Esophagus (tissue), 2 donors: ENCODE data around the gene SLC43A2. TPM values are rescaled to one million over a fixed set of nuclear protein-coding genes. Genes with fewer than 3 reads are reported as not detected.

Experiments used
- H3K27ac ChIP-seq, 2 donors: one replicate each; pipeline ENCODE4 v1.5.1; 2013; ENCODE audit warnings: low read depth in 2 of 2, mild to moderate bottlenecking in 2 of 2, inconsistent platforms in 1 of 2, low read length in 1 of 2, moderate library complexity in 1 of 2
- H3K27me3 ChIP-seq, 2 donors: one replicate each; pipeline ENCODE4 v1.6.1; 2013; ENCODE audit warnings: low read length in 2 of 2, control low read depth in 1 of 2, mild to moderate bottlenecking in 1 of 2; ENCODE audit not compliant: insufficient read depth in 2 of 2, control insufficient read depth in 1 of 2
- H3K36me3 ChIP-seq, 2 donors: one replicate each; pipeline ENCODE4 v1.6.1; 2013; ENCODE audit warnings: low read length in 1 of 2; ENCODE audit not compliant: control insufficient read depth in 2 of 2, insufficient read depth in 2 of 2
- H3K4me1 ChIP-seq, 2 donors: one replicate each; pipeline ENCODE4 v1.6.1; 2013; ENCODE audit warnings: low read length in 1 of 2; ENCODE audit not compliant: control insufficient read depth in 2 of 2, insufficient read depth in 2 of 2
- H3K4me3 ChIP-seq, 2 donors: one replicate each; pipeline ENCODE4 v1.5.1; 2013; ENCODE audit warnings: low read length in 2 of 2, mild to moderate bottlenecking in 2 of 2, low read depth in 1 of 2, moderate library complexity in 1 of 2
- H3K9me3 ChIP-seq, 2 donors: one replicate each; pipeline ENCODE4 v1.6.1; 2013; ENCODE audit warnings: mild to moderate bottlenecking in 2 of 2, low read depth in 1 of 2, low read length in 1 of 2, moderate library complexity in 1 of 2; ENCODE audit not compliant: control insufficient read depth in 2 of 2, insufficient read depth in 1 of 2
- WGBS, 2 donors: extraction: QIAGEN DNeasy Blood & Tissue Kit; methylation state at CpG; one replicate each; pipeline ENCODE4 v1.1.7; 2013; 5-methylcytosine and 5-hydroxymethylcytosine counted together
- polyA plus RNA-seq, 2 donors: library from polyadenylated mRNA; stranded (reverse); fragments of 200-250 nt; gene quantifications; one replicate each; pipeline ENCODE4 v1.2.3, GENCODE V29; 2013
- donor health status: healthy with polysubstance abuse.
- donor health status: Bipolar disorder and iron deficiency.

The SLC43A2 gene
- polyA plus RNA-seq, 2 donors = 2.1 to 2.2 TPM

GRCh38 chr17:1636732-1637285, 8.2 kb upstream of the SLC43A2 start:
- 85 to 86% methylated on average over 15 of the region's 15 CpGs for WGBS, 2 donors
- Histone ChIP-seq H3K27ac (no peak overlapping the region), H3K4me3 (no peak overlapping the region), H3K9me3 (no peaks in the 10 kb centered on the region), H3K27me3 (no peaks in the 10 kb centered on the region), H3K36me3 (peaks cover 0 to 4% of the 10 kb centered on the region in 2 donors), H3K4me1 (no peaks in the 10 kb centered on the region)

GRCh38 chr17:1635675-1636465, 7.2 kb upstream of the SLC43A2 start:
- H3K27me3 ChIP-seq = no peaks in the 10 kb centered on the region
- 88 to 90% methylated on average over 10 of the region's 10 CpGs for WGBS, 2 donors

GRCh38 chr17:1634841-1635650, 6.4 kb upstream of the SLC43A2 start:
- Histone ChIP-seq H3K36me3 (peaks cover 0 to 4% of the 10 kb centered on the region in 2 donors), H3K27ac (no peak overlapping the region), H3K9me3 (no peaks in the 10 kb centered on the region), H3K27me3 (no peaks in the 10 kb centered on the region), H3K4me1 (no peaks in the 10 kb centered on the region), H3K4me3 (no peak overlapping the region)
- 93 to 95% methylated on average over 44 to 45 of the region's 45 CpGs for WGBS, 2 donors

More at GRCh38 chr17:1635675-1636465, 7.2 kb upstream of the SLC43A2 start:
- H3K9me3 ChIP-seq = no peaks in the 10 kb centered on the region
- H3K4me1 ChIP-seq = no peaks in the 10 kb centered on the region
- no peak overlapping the region for H3K27ac ChIP-seq
- no peak overlapping the region for H3K4me3 ChIP-seq
- H3K36me3 ChIP-seq = peaks cover 0 to 4% of the 10 kb centered on the region in 2 donors

GRCh38 chr17:1630662-1631061, 2.0 kb upstream of the SLC43A2 start:
- no peak overlapping the region for H3K4me3 ChIP-seq
- no peaks in the 10 kb centered on the region for H3K9me3 ChIP-seq
- H3K4me1 ChIP-seq = peaks cover 0 to 12% of the 10 kb centered on the region in 2 donors
- H3K27me3 ChIP-seq = no peaks in the 10 kb centered on the region
- H3K36me3 ChIP-seq = no peaks in the 10 kb centered on the region
- 73 to 77% methylated on average over 4 of the region's 4 CpGs for WGBS, 2 donors
- no peak overlapping the region for H3K27ac ChIP-seq

GRCh38 chr17:1629504-1630310, 1.1 kb upstream of the SLC43A2 start:
- peaks cover 0 to 12% of the 10 kb centered on the region in 2 donors for H3K4me1 ChIP-seq
- 4% methylated on average over 45 of the region's 45 CpGs for WGBS, 2 donors
- no peaks in the 10 kb centered on the region for H3K9me3 ChIP-seq
- peak overlapping the region; percentile 52 to 64 for H3K4me3 ChIP-seq
- no peaks in the 10 kb centered on the region for H3K27me3 ChIP-seq
- no peaks in the 10 kb centered on the region for H3K36me3 ChIP-seq
- peak overlapping the region; percentile 29 to 66 for H3K27ac ChIP-seq

GRCh38 chr17:1628856-1629503, 346 bp upstream of the SLC43A2 start:
- no peaks in the 10 kb centered on the region for H3K9me3 ChIP-seq
- peak overlapping the region; percentile 65 to 66 for H3K27ac ChIP-seq
- 1% methylated on average over 74 to 77 of the region's 77 CpGs for WGBS, 2 donors
- H3K4me1 ChIP-seq = peaks cover 0 to 12% of the 10 kb centered on the region in 2 donors
- H3K36me3 ChIP-seq = no peaks in the 10 kb centered on the region
- no peaks in the 10 kb centered on the region for H3K27me3 ChIP-seq
- peak overlapping the region; percentile 52 to 64 for H3K4me3 ChIP-seq

GRCh38 chr17:1627182-1627981, 1.3 kb downstream of the SLC43A2 start:
- H3K27me3 ChIP-seq = no peaks in the 10 kb centered on the region
- H3K9me3 ChIP-seq = no peaks in the 10 kb centered on the region
- H3K4me1 ChIP-seq = peaks cover 0 to 12% of the 10 kb centered on the region in 2 donors
- peak overlapping the region in 1 of 2 donors; percentile 62 for H3K27ac ChIP-seq
- WGBS, 2 donors = 25 to 31% methylated on average over 30 to 39 of the region's 39 CpGs
- H3K4me3 ChIP-seq = peak overlapping the region; percentile 52 to 64
- H3K36me3 ChIP-seq = no peaks in the 10 kb centered on the region

- H3K27me3 ChIP-seq = no peaks in the 10 kb centered on the region
- no peak overlapping the region for H3K4me3 ChIP-seq
- no peaks in the 10 kb centered on the region for H3K36me3 ChIP-seq
- peaks cover 0 to 12% of the 10 kb centered on the region in 2 donors for H3K4me1 ChIP-seq
- no peaks in the 10 kb centered on the region for H3K9me3 ChIP-seq
- no peak overlapping the region for H3K27ac ChIP-seq
- WGBS, 2 donors = 51 to 57% methylated on average over 3 of the region's 3 CpGs
Measured at GRCh38 chr17:1626333-1626732, 2.3 kb downstream of the SLC43A2 start.
